GM21381 (cell line): Measurements from ENCODE around the gene FRMPD3.

Experiments used
- ATAC-seq: cut with Tn5 transposase; IDR thresholded peaks from one replicate; pipeline ENCODE4 v1.9.1; 2021; ENCODE audit warnings: mild to moderate bottlenecking, moderate library complexity; ENCODE audit not compliant: unreplicated experiment

Gene FRMPD3

DNA sequence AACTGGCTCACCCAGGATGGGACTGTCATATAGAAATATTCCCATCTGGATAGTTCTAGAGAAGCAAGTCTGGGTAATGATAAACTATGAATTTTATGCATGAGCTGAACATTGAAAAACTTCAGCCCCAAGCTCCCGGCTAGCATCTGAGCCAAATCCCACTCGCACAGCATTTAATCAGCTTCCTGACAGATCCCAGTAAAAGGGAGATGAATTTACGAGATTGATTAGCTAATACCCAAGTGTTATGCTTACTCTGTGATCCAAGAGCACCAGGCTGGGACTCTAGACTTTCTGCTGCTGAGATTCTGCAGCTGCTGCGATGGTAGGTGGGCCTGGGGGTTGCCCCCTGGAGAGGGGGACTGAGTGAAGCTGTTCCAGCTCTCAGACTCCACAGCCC, 28.0 kb downstream of the FRMPD3 start:
- ATAC-seq = no peak

DNA sequence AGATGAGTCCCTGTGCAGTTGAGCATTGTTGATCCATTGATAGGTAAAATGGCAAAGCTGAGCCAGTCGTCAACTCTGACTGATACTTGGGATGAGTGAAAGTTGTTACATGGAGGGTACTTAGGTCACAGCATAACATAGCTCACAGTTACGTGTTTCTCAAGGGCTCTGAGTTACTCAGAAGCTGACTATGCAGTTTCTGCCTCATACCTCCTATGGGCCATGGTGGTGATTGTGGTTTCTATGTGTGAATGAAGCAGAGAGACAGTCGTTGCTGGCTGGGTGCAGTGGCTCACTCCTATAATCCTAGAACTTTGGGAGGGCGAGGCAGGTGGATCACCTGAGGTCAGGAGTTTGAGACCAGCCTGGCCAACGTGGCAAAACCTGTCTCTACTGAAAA, 30.8 kb downstream of the FRMPD3 start:
- no peak for ATAC-seq

- no peak for ATAC-seq
These were observed 32.6 kb downstream of the FRMPD3 start for GRCh38 chrX:107482046-107482445.

DNA sequence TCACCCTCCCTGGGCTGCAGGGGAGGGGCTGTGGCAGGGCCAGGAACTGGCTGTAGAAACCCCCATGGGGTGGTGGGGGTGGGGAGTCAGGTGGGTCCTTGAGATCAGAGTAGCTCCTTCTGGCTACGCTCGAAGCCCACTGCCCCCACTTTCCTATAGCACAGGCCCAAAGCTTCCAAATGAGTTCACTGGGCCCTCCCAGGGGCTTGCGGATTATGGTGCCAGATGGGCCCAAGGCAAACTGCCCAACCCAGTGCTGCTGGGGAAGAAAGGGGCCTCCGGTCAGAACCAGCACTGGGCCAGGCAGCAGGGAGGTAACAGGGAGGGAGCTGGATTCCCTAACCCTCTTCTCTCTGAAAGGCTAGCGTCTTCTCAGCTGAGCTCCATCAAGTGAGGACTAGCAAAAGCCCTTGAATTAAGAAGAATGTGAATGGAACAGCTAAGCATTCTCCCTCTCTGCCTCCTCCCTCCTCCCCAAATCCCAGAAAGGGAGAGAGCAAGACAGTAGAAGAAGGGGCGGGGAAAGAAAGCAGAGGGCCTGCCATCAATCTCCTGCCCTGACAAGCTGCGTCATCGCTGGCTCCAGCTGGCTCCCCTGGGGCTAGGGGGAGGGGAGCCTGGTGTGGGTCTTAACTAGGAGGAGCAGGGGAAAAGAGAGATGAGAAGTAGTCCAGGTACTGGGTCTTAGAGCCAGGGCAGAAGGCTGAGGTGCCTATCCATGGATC, 34.7 kb downstream of the FRMPD3 start:
- ATAC-seq = no peak

GRCh38 chrX:107485013-107485412, 35.6 kb downstream of the FRMPD3 start:
- no peak for ATAC-seq

DNA sequence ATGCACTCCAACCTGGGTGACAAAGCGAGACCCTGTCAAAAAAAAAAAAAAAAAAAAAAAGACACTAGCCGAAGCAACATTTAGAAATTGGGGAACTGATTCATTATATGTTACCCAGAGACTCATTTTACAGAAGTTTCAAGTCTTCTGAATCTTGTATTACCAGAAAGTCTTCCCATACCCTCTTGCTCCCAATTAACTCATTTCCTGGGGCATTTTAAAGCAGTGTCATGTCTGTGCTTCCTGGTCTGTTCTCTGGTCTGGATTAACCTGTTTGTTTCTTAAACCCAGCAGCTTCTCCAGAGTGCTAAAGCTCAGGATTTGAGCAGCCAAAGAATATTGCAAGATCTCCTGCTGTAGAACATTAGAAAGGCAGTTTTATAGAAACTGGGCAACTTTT, 43.7 kb downstream of the FRMPD3 start:
- ATAC-seq = no peak

DNA sequence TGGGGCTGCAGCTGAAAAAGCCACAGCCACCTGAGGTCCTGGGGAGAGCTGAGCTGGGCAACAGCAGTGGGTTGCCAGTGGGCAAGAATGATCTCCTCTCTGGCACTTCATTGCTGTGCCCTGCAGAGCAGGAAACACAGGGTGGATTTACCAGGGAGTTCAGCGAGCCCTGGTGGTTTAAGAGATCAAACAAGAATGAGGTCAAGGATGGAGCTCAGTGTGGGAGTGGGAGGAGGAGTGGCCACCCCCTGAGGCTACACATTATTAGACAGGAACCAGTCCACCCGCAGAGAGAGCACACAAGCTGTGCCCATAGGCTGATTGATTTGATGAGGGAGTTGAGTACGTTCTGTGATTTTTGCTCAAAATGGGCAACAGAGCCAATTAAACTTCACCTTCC, 47.3 kb downstream of the FRMPD3 start:
- ATAC-seq = no peak
